Measurements from ENCODE around the gene AOPEP.

AOPEP gene

DNA sequence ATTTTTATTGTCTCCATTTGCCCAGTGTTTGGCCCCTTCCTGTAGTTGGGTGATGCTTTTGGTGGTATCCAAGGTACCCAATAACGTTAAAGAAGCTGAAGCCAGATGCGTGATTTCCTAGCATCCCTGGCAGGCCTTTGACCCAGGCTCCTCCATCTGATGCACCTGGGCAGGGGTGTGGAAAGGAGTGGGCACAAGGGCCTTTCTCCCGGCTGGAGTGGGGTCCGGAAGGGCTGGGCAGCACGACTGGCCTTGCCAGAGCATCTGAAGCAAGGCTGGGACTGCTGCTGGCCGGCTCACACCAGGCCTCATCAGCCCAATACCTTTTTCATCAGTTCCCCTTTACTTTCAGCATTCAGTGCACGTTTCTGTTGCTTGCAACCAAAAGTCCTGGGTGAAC is 370.8 kb downstream of the AOPEP start:
- in situ Hi-C loops (cut with MboI; ENCODE audit: low sequenced_read_pairs, unreplicated experiment) = no loop called here
- DNase-seq (ENCODE audit: low spot score) = no peak
- TF ChIP-seq CTCF (IDR thresholded peaks at IDR 0.05; ENCODE audit: borderline replicate concordance, control extremely low read depth, extremely low read depth, insufficient read depth, missing control alignments) = no peak

GRCh38 chr9:95098391-95098921 is 372.0 kb downstream of the AOPEP start:
- TF ChIP-seq CTCF (IDR thresholded peaks at IDR 0.05; ENCODE audit: borderline replicate concordance, control extremely low read depth, extremely low read depth, insufficient read depth, missing control alignments) = no peak
- in situ Hi-C loops (cut with MboI; ENCODE audit: low sequenced_read_pairs, unreplicated experiment) = no loop called here
- DNase-seq (ENCODE audit: low spot score) = no peak

DNA sequence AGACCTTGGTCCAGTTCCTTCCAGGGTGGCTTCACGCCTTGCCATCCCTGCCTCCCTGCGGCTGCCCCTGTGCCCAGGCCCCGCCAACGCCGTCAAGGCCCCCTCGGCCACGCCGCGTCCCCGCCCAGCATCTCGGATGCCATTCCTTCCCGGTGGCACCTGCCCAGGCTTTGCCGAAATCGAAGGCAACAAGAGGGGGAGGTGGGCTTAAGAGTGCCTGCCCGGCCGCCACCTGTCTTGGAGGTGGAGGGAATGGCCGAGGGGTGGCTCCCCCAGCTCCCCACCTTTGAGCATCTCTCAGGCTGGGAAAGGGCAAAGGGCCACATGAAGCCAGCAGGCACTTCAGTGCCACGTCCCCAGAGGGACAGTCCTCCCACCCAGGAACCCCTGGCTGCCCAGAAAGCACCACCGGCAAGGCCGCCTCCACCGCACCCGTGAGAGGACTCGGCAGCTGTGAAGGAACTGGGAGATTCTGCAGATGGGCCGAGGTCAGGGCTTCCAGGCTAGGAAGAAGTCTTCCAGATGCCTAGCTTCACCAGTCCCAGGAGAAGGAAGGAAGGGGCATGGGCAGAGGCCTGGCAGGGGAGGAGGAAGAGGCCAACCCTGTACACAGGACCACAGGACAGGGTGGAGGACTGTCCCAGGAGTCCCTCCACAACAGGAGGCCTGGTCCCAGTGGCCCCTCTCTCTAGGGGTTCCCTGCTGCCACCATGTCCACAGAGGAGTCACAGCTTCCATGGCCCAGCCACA is 373.0 kb downstream of the AOPEP start:
- DNase-seq (ENCODE audit: low spot score) = no peak
- TF ChIP-seq CTCF (IDR thresholded peaks at IDR 0.05; ENCODE audit: borderline replicate concordance, control extremely low read depth, extremely low read depth, insufficient read depth, missing control alignments) = no peak
- in situ Hi-C loops (cut with MboI; ENCODE audit: low sequenced_read_pairs, unreplicated experiment) = no loop called here

DNA sequence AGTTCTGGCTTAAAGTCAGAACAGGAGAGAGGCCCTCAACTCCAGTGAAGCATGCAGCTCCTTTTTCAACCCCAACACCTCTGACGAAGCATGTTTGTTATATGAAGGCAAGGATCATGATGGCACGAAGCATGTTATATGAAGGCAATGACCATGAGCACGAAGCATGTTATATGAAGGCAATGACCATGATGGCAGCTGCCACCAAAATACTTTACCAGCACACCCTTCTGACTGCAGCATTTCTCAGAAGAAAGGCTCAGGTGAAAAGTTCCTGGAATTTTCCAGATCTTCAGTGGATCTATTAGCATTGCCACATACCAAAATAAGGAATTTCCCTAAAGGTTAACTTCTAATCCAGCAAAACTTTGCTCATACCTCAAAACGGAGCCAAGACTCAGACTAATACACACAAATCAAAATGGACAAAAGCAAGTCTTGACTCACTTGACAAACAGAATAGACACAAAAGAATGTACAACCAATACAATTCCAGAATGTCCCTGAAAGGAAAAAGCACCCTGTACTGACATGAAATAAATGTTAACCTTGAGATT is 373.6 kb downstream of the AOPEP start:
- TF ChIP-seq CTCF (IDR thresholded peaks at IDR 0.05; ENCODE audit: borderline replicate concordance, control extremely low read depth, extremely low read depth, insufficient read depth, missing control alignments) = no peak
- in situ Hi-C loops (cut with MboI; ENCODE audit: low sequenced_read_pairs, unreplicated experiment) = no loop called here
- DNase-seq (ENCODE audit: low spot score) = no peak

DNA sequence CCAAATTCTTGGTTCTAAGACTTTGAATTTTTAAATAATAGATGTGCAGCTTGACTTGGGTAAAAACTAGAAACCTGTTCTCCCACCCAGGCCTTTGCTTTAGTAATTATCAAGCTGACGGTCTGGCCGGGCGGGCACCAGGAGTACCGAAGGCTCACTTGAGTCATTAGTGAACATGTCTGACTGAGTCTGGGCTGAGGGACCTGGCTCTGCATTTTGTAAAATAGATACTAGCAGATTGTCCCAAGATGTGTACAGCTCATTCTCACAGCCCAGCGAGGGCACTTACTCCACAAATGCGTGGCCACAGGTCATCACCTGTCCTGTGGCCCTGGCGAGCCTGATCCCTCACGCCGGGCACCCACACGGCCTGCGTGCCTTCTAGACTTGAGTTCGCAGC is 374.8 kb downstream of the AOPEP start:
- DNase-seq (ENCODE audit: low spot score) = no peak
- in situ Hi-C loops (cut with MboI; ENCODE audit: low sequenced_read_pairs, unreplicated experiment) = no loop called here
- TF ChIP-seq CTCF (IDR thresholded peaks at IDR 0.05; ENCODE audit: borderline replicate concordance, control extremely low read depth, extremely low read depth, insufficient read depth, missing control alignments) = no peak

DNA sequence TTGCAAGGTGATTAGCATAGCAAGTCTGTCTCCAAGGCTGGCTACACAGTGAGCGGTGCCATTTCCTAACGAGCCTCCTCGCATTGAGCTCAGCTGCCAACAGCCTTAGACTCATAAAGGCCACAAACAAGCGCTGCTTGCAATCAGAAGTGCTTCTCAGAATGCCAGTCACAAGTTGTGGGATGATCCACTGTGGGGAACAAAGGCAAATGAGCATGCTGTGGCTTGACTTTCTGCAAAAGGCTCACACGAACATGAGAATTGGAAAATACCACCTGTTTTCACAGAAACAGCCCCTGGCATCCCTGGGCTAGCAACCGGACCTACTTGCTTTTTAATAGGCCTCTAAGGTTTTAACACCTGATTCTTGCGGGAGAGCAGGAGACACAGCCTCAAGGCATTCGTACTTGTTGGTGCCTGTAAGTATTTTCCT is 375.5 kb downstream of the AOPEP start:
- in situ Hi-C loops (cut with MboI; ENCODE audit: low sequenced_read_pairs, unreplicated experiment) = no loop called here
- TF ChIP-seq CTCF (IDR thresholded peaks at IDR 0.05; ENCODE audit: borderline replicate concordance, control extremely low read depth, extremely low read depth, insufficient read depth, missing control alignments) = no peak

More for the DNA sequence above, 375.5 kb downstream of the AOPEP start:
- DNase-seq (ENCODE audit: low spot score) = no peak
